ENCODE measurements around the gene TEX26. TPM values are rescaled to one million over a fixed set of nuclear protein-coding genes. Genes with fewer than 3 reads are reported as not detected.

Gene TEX26
- total RNA-seq, 2 donors from 2014 or later, result not detected

GRCh38 chr13:30918662-30919405 is 13.6 kb upstream of the TEX26 start:
- TF ChIP-seq CTCF (conservative IDR thresholded peaks at IDR 0.05), result no peak
- Mint-ChIP-seq H3K27me3 (ENCODE audit: insufficient read depth) (peaks cover 11% of the 10 kb centered on the region), H3K27ac (no peak overlapping the region), H3K4me3 (no peak overlapping the region), H3K4me1 (no peaks in the 10 kb centered on the region), H3K36me3 (ENCODE audit: low read depth) (no peaks in the 10 kb centered on the region), H3K9me3 (no peaks in the 10 kb centered on the region)
- Histone ChIP-seq H3K27ac (ENCODE audit: low read depth, low read length) (no peak overlapping the region), H3K36me3 (ENCODE audit: control insufficient read depth, insufficient read depth, low read length) (no peaks in the 10 kb centered on the region), H3K4me3 (ENCODE audit: low read length) (no peak overlapping the region), H3K27me3 (ENCODE audit: control insufficient read depth, insufficient read depth, low read length, poor library complexity, severe bottlenecking) (no peaks in the 10 kb centered on the region), H3K9me3 (ENCODE audit: control insufficient read depth, low read length) (no peaks in the 10 kb centered on the region), H3K9ac (ENCODE audit: extremely low read depth, low read length, poor library complexity, severe bottlenecking) (no peak overlapping the region), H3K4me1 (ENCODE audit: control insufficient read depth, insufficient read depth, low read length) (no peaks in the 10 kb centered on the region)
- WGBS, 2 experiments (ENCODE audit: insufficient coverage in 1 of 2, insufficient read length in 1 of 2), result 93% methylated on average over 5 of the region's 6 CpGs
- no peak for DNase-seq

- WGBS, 2 experiments (ENCODE audit: insufficient coverage in 1 of 2, insufficient read length in 1 of 2), result 91 to 93% methylated on average over 4 of the region's 5 CpGs
- no peaks in the 10 kb centered on the region for H3K36me3 Mint-ChIP-seq (ENCODE audit: low read depth)
These were observed 12.1 kb upstream of the TEX26 start for GRCh38 chr13:30920162-30920909.

GRCh38 chr13:30923418-30923817 is 9.0 kb upstream of the TEX26 start:
- Mint-ChIP-seq H3K4me1 (peaks cover 2% of the 10 kb centered on the region), H3K27ac (no peak overlapping the region), H3K27me3 (ENCODE audit: insufficient read depth) (peaks cover 3% of the 10 kb centered on the region), H3K36me3 (ENCODE audit: low read depth) (no peaks in the 10 kb centered on the region), H3K4me3 (no peak overlapping the region), H3K9me3 (no peaks in the 10 kb centered on the region)
- Histone ChIP-seq H3K36me3 (ENCODE audit: control insufficient read depth, insufficient read depth, low read length) (no peaks in the 10 kb centered on the region), H3K27me3 (ENCODE audit: control insufficient read depth, insufficient read depth, low read length, poor library complexity, severe bottlenecking) (no peaks in the 10 kb centered on the region), H3K4me1 (ENCODE audit: control insufficient read depth, insufficient read depth, low read length) (no peaks in the 10 kb centered on the region), H3K9me3 (ENCODE audit: control insufficient read depth, low read length) (no peaks in the 10 kb centered on the region), H3K27ac (ENCODE audit: low read depth, low read length) (no peak overlapping the region), H3K4me3 (ENCODE audit: low read length) (no peak overlapping the region), H3K9ac (ENCODE audit: extremely low read depth, low read length, poor library complexity, severe bottlenecking) (no peak overlapping the region)
- no peak for DNase-seq
- 97 to 100% methylated on average over 1 of the region's 1 CpG for WGBS, 2 experiments (ENCODE audit: insufficient coverage in 1 of 2, insufficient read length in 1 of 2)
- TF ChIP-seq CTCF (conservative IDR thresholded peaks at IDR 0.05), result no peak

More at GRCh38 chr13:30920162-30920909, 12.1 kb upstream of the TEX26 start:
- no peak for TF ChIP-seq CTCF (conservative IDR thresholded peaks at IDR 0.05)
- no peak for DNase-seq
- Histone ChIP-seq H3K27ac (ENCODE audit: low read depth, low read length) (no peak overlapping the region), H3K36me3 (ENCODE audit: control insufficient read depth, insufficient read depth, low read length) (no peaks in the 10 kb centered on the region), H3K9ac (ENCODE audit: extremely low read depth, low read length, poor library complexity, severe bottlenecking) (no peak overlapping the region), H3K27me3 (ENCODE audit: control insufficient read depth, insufficient read depth, low read length, poor library complexity, severe bottlenecking) (no peaks in the 10 kb centered on the region), H3K4me1 (ENCODE audit: control insufficient read depth, insufficient read depth, low read length) (no peaks in the 10 kb centered on the region), H3K9me3 (ENCODE audit: control insufficient read depth, low read length) (no peaks in the 10 kb centered on the region), H3K4me3 (ENCODE audit: low read length) (no peak overlapping the region)
- Mint-ChIP-seq H3K27ac (no peak overlapping the region), H3K9me3 (no peaks in the 10 kb centered on the region), H3K4me1 (no peaks in the 10 kb centered on the region), H3K27me3 (ENCODE audit: insufficient read depth) (peaks cover 11% of the 10 kb centered on the region), H3K4me3 (no peak overlapping the region)

All from endodermal cell (in vitro differentiated cells).